ENCODE measurements around the gene PIGO. TPM values are rescaled to one million over a fixed set of nuclear protein-coding genes. Genes with fewer than 3 reads are reported as not detected.

Gene PIGO
- 10 to 100 TPM; 27.7 to 33.4 TPM for total RNA-seq

DNA sequence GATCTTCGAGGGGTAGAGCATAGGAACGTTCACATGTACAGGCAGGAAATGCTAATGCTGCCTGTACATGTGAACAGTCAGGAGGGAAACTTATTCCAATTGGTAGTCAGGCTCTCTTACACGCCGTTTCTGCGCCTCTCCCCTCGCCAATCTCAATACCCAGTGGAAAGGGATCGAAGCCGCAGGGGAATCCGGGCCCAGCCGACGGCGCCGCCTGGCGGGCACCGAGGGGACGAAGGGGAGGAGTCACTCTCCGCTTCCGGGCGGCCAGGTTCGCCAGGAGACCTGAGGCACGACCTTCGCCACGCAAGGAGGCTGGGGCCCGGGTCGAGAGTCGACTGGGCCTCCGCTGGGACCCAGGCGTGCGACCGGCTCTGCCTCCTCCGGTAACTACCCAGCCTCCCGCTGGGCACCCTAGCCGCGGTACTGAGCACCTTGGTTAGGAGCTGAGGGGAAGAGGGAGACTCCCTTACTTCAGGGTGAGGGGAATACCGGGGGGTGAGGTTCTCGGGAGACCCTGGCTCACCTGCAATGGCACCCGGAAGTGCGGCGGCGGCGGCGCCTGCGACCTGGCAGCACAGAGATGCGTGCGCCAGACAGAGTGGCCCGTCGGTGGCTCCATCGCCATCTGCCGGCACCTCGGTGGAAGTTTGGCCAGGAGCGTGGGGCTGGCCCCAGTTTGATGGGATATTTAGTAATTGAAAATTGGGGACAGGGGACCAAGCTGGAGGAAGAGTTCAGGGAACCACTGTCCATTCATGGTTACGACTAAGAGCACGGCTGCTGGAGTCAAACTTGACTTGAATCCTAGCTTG lies at the start of gene PIGO:
Gene PIGO (minus strand): TSS at position 557 of the 815 bp plus-strand sequence. CDS start 1,026 bp downstream, outside the sequence.
- POLR2A ChIA-PET, result interaction anchor here (1.0 to 2.2 kb wide), 3 partner anchors 16 to 25 kb away, joined by 3 to 10 read pairs (median 4); partner anchors contain the start of gene FANCG
- CTCF ChIA-PET, result interaction anchor here (0.9 to 4.0 kb wide), 18 partner anchors 8 to 438 kb away, joined by 3 to 30 read pairs (median 3); partner anchors contain the start of genes DNAJB5, FANCG and VCP

DNA sequence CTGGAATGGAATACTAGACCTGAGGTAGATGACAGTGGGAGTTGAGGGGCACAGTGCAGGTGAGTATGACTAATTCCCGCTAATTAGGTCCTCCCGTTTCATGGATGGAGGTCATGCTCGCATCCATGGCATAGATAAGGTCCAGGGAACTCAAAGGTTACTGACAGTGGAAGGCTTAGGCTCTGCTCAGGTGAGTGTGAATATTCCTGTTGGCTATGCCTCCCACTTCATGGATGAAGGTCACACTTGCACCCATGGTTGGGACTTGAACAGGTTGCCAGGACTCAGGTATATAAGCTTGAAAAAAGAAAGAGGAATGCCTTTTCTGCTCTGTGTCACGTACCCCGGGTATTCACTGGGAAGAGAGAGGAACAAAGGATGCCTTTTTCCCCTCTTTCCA lies 45.6 kb upstream of the PIGO start:
- CTCF ChIA-PET, result no interaction called here
- POLR2A ChIA-PET, result no interaction called here

DNA sequence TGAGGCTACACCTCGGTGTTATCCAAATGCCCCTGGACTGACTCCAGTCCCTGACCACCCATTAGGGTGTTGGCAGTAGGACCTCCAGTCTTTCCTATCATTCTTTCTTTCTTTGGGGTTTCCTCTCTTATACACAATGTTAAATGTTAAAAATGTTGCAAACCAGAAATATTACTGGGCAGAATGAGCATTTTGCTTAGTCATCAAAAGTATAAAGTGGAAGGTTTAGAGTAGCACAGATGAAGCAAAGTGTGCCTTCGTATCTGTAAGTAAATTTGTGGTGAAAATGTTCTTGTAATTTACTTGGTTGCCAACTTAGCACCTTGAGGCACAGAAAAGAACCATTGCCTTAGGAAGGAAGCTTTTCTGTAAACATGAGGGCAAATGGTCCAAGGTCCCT lies 43.7 kb upstream of the PIGO start:
- ChIA-PET CTCF (no interaction called here), POLR2A (no interaction called here)

GRCh38 chr9:35136866-35137265 lies 40.5 kb upstream of the PIGO start:
- ChIA-PET CTCF (interaction anchor here (1.0 kb wide), 1 partner anchor 20 kb away, joined by 5 read pairs; no protein-coding TSS in a partner anchor), POLR2A (no interaction called here)

DNA sequence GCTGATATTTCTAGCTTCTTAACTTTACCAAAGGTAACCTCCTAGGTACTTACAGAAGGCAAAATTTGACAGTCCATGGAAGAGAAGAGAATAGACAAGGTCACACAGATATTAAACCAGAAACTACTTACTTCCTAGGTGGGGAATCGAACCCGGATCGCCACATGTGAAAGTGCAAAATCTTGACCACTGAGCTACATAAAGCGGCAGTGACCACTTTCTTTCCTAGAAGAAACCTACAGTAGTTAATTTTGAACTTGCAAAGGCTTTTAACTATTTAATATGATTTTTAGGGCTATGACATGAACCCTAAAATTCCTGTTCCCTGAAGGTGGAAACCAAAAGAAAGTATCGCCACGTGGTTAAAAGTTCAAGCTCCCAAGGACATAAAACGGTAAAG lies 39.6 kb upstream of the PIGO start:
- ChIA-PET CTCF (interaction anchor here (1.0 kb wide), 1 partner anchor 19 kb away, joined by 5 read pairs; no protein-coding TSS in a partner anchor), POLR2A (no interaction called here)

- CTCF ChIA-PET, result no interaction called here
- POLR2A ChIA-PET, result no interaction called here
Observed at GRCh38 chr9:35134920-35135319, 38.5 kb upstream of the PIGO start.

- ChIA-PET CTCF (interaction anchor here (0.6 to 2.4 kb wide), 11 partner anchors 10 to 437 kb away, joined by 3 to 10 read pairs (median 5); partner anchors contain the start of gene STOML2), POLR2A (no interaction called here)
Observed at GRCh38 chr9:35116898-35117551, 20.6 kb upstream of the PIGO start.

DNA sequence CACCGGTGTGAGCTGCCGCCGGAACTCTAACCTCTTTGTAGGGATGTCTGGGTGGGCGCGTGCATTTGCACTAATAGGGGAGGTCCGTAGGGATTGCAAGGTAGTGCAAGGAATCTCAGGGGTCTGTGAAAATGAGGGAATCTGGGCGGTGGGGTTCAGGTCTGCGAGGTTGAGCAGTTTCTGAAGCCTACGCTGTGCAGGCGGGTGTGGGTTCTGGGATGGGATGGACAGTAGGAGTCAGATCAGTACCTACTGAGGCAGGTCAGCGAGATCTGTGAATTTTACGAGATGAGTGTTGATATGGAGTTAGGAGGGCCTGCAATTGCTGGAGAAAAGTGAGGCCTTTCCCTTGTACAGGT lies 20.1 kb upstream of the PIGO start:
- POLR2A ChIA-PET, result no interaction called here
- CTCF ChIA-PET, result interaction anchor here (0.8 to 2.4 kb wide), 10 partner anchors 10 to 362 kb away, joined by 3 to 10 read pairs (median 5); partner anchors contain the start of gene STOML2

- ChIA-PET POLR2A (interaction anchor here (0.7 to 1.1 kb wide), 2 partner anchors 43 to 45 kb away, joined by 3 to 4 read pairs; partner anchors contain the start of gene VCP), CTCF (interaction anchor here (0.7 to 2.4 kb wide), 8 partner anchors 9 to 363 kb away, joined by 3 to 10 read pairs (median 6); partner anchors contain the start of gene STOML2)
Observed at GRCh38 chr9:35115680-35116538, 19.5 kb upstream of the PIGO start, which contains the start of gene ATOSB. Gene ATOSB, minus strand, starts transcription at chr9:35115862. Its CDS starts 7,588 bp downstream, at chr9:35108274.

GRCh38 chr9:35114840-35115628 lies 18.6 kb upstream of the PIGO start:
- ChIA-PET POLR2A (interaction anchor here (0.7 to 2.2 kb wide), 3 partner anchors 13 to 44 kb away, joined by 3 to 23 read pairs (median 4); partner anchors contain the start of genes STOML2 and VCP), CTCF (interaction anchor here (1.2 to 2.4 kb wide), 6 partner anchors 8 to 215 kb away, joined by 4 to 10 read pairs (median 6); partner anchors contain the start of genes PIGO and STOML2)

DNA sequence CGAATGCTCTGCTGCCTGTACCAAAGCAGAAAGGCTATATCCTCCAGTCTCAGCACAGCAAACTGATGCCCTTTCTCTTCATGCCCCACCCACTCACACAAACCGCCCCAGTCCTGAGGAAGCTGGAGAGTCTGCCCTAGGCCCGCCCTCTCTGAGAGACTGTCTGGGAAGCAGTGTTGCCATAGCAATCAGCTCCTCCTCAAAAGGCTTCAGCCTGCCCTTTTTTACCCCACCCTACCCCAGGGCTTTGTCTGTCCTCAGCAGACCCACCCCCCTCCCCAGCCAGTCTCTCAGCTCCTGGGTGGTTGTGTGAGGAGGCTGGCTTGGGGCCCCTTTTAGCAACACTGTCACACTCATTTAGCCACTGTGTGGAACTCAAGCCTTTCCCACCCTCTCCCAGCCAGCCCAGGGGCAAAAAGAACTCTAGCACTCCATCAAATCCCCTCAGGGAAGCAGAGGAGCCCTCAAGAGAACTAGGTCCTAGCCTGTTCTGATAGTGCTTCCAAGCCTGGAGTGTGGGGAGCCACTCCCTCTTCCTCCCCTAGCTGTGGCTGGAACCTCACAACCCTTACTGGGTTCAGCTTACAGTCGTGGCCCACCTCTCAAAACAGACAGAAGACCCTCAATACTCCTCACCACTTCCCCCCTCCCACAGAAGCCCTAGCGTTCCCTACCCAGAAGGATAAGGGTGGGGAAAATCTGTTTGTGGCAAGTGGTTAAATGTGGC lies 17.9 kb upstream of the PIGO start:
- ChIA-PET POLR2A (interaction anchor here (0.6 to 2.2 kb wide), 4 partner anchors 12 to 125 kb away, joined by 3 to 23 read pairs (median 3); partner anchors contain the start of genes PIGO and STOML2), CTCF (interaction anchor here (0.6 to 1.9 kb wide), 6 partner anchors 10 to 215 kb away, joined by 3 to 10 read pairs (median 4); partner anchors contain the start of genes FANCG, PIGO and STOML2)

- POLR2A ChIA-PET, result interaction anchor here (0.9 to 2.0 kb wide), 4 partner anchors 9 to 487 kb away, joined by 3 to 9 read pairs (median 5); partner anchors contain the start of genes FANCG and STOML2
Observed at GRCh38 chr9:35112257-35113020, 16.0 kb upstream of the PIGO start.

DNA sequence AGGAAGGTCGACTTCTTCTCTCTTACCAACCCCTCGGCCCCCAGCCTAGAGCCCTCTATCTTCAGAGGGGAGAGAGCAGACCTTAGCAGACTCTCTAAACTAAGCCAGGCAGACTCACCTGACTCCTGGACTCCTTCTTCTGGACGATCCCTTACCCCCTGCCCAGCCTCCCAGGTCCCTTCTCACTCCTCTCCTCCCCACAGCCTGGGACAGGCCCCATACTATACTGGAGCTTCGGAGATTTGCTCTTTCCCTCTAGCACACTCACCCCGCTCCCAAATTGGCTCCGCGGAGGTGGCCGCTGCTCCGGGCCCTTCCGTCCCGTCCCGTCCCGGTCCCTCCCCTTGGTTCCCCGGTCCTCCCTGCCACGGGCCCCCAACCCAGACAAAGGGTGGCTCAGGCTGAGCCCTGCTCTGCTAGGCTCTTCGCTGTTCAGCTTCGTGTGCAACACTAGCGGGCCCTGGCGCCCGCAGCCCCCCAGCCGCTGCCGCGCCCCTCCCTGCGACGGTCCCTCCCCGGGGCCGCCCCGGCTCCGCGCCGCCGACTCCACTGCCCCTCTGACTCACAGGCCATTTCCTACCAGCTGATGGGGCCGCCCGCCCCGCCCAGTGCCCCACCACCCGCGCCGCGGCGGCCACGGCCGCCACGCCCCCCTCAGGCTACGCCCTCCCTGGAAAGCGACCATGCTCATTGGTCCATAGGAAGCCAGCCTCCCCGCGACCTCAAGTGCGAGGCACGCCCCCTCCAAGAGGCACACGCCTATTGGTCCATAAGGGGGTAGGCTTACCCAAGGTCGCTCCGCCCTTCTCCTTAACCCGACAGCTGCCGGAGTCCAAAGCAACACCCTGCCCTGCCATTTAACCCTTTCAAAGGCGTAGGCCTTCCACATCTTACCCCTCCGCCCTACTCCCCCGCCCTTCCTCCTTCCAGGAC lies 14.9 kb upstream of the PIGO start:
- POLR2A ChIA-PET, result interaction anchor here (0.9 to 2.0 kb wide), 5 partner anchors 8 to 489 kb away, joined by 3 to 9 read pairs (median 5); partner anchors contain the start of genes FANCG and STOML2

More at GRCh38 chr9:35112257-35113020, 16.0 kb upstream of the PIGO start:
- CTCF ChIA-PET, result interaction anchor here (1.0 to 2.5 kb wide), 4 partner anchors 9 to 213 kb away, joined by 3 to 13 read pairs (median 6); partner anchors contain the start of genes PIGO and STOML2

DNA sequence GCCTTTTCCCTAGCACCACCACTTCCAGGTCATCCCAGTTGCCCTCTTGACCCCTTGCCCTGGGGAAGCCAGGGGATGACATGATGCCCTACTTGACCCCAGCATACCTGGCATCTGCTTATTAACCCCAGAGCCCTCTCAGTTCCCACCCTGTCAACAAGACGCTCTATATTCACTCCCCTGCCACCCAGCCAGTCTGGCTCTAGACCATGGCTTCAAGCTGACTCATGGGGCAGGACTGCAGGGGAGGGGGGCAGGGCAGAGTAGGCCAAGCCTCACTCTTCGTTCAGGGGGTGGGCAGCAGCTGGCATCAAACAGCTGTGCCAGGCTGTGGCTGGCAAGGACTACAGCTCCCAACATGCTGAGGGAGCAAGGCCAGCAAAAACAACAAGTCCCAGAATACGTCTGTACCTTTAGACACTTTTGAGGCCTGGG lies 14.0 kb upstream of the PIGO start:
- ChIA-PET POLR2A (interaction anchor here (0.9 to 1.8 kb wide), 2 partner anchors 9 to 30 kb away, joined by 3 to 5 read pairs; partner anchors contain the start of gene FANCG), CTCF (interaction anchor here (1.2 to 2.3 kb wide), 4 partner anchors 13 to 39 kb away, joined by 3 to 13 read pairs (median 3); partner anchors contain the start of genes PIGO and VCP)

More for the DNA sequence above, 14.9 kb upstream of the PIGO start:
- CTCF ChIA-PET, result interaction anchor here (1.0 to 2.5 kb wide), 7 partner anchors 8 to 212 kb away, joined by 3 to 13 read pairs (median 3); partner anchors contain the start of genes PIGO, STOML2 and VCP

Data from activated CD8-positive, alpha-beta memory T cell treated with anti-CD3 and anti-CD28 coated beads for 36 hours (primary cell).